ENCODE results near the gene CDK8. TPM values are rescaled to one million over a fixed set of nuclear protein-coding genes. Genes with fewer than 3 reads are reported as not detected.

Gene CDK8
- total and polyA plus RNA-seq, 2 donors (not counting 1 experiment from before 2014, with no cell fraction given) = 17.7 to 19.7 TPM

DNA sequence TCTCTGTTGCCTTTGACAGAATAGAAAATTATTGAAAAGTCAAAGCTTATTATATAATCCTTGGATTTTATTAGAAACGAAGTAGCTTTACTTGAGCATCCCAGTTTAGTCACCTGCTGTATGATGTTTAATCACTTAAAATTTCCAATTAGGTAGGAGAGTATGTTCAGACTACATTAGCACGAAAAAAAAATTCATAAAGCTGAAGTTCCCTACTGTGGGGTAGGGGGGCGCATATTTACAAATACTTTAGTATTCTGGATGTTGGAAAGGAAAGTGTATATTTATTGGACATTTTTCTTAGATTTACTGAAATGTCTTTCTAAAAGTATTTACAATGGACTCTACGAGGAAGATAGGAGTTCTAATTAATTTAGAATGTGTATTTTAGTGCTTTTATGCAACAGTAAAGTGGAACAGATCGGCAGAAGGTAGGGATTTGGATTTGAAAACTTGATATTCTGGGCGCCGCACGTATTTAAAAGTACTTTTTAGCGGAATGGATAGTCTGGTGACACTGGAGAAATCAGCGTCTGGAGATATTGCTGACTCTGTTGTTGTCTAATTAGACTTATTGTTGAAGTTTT lies 1.9 kb downstream of the CDK8 start:
- DNase-seq (ENCODE audit: low read depth in 2 of 2) = peak; percentile 9 to 12
- H3K27me3 ChIP-seq (ENCODE audit: control insufficient read depth, insufficient read depth, low read length) = peaks cover 3% of the 10 kb centered on the region
- H3K4me3 ChIP-seq (replicated peaks in 1 of 4; ENCODE audit: control extremely low read depth in 1 of 4, insufficient read depth in 1 of 4, low read depth in 3 of 4, low read length in 4 of 4) = peak overlapping the region; percentile 76 to 90 (median 84)
- no peak overlapping the region for H2AFZ ChIP-seq (ENCODE audit: low read length)
- H4K20me1 ChIP-seq (ENCODE audit: control insufficient read depth, extremely low read depth, insufficient read depth, low read length) = no peaks in the 10 kb centered on the region
- no peak overlapping the region for H3K9ac ChIP-seq (ENCODE audit: insufficient read depth, low read length)
- H3K36me3 ChIP-seq (ENCODE audit: control insufficient read depth, insufficient read depth, low read length) = no peaks in the 10 kb centered on the region
- peaks cover 40% of the 10 kb centered on the region for H3K79me2 ChIP-seq (ENCODE audit: control insufficient read depth, insufficient read depth, low read length)
- H3K27ac ChIP-seq (ENCODE audit: insufficient read depth, low read length) = no peak overlapping the region
- TF ChIP-seq, protein P1, sequence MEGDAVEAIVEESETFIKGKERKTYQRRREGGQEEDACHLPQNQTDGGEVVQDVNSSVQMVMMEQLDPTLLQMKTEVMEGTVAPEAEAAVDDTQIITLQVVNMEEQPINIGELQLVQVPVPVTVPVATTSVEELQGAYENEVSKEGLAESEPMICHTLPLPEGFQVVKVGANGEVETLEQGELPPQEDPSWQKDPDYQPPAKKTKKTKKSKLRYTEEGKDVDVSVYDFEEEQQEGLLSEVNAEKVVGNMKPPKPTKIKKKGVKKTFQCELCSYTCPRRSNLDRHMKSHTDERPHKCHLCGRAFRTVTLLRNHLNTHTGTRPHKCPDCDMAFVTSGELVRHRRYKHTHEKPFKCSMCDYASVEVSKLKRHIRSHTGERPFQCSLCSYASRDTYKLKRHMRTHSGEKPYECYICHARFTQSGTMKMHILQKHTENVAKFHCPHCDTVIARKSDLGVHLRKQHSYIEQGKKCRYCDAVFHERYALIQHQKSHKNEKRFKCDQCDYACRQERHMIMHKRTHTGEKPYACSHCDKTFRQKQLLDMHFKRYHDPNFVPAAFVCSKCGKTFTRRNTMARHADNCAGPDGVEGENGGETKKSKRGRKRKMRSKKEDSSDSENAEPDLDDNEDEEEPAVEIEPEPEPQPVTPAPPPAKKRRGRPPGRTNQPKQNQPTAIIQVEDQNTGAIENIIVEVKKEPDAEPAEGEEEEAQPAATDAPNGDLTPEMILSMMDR (conservative IDR thresholded peaks at IDR 0.05 in 1 of 2, IDR thresholded peaks at IDR 0.05 in 1 of 2; ENCODE audit: low read depth in 1 of 2, low read length in 2 of 2) = peak; percentile 16 to 38
- no peak for TF ChIP-seq EZH2 (IDR thresholded peaks at IDR 0.05; ENCODE audit: low read length, missing control alignments)
- no peaks in the 10 kb centered on the region for H3K9me3 ChIP-seq (ENCODE audit: control insufficient read depth, insufficient read depth, low read depth, low read length)
- peak overlapping the region; percentile 98 for H3K4me2 ChIP-seq (ENCODE audit: extremely low read depth, insufficient read depth, low read length)
- H3K4me1 ChIP-seq (ENCODE audit: control insufficient read depth, extremely low read depth, insufficient read depth, low read length) = peaks cover 2% of the 10 kb centered on the region

DNA sequence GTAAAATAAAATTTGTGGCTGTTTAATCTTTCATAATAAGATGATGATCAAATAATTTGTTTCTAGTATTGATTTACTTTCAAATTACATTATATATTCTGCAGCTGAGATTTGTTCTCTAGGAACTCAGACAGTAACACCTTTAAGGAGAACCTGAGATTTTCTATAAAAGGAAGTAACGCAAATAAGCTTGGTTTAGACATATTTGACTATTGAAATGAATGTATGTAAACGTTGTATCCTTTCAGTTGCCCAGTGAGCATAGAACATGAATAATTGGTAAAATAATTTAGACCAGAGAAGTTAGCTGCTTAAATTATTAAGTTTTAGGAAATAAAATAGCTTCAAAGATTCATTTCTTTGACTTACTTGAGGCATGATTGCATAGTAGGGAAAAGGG lies 3.1 kb downstream of the CDK8 start:
- Histone ChIP-seq H3K4me2 (ENCODE audit: extremely low read depth, insufficient read depth, low read length) (no peak overlapping the region), H3K79me2 (ENCODE audit: control insufficient read depth, insufficient read depth, low read length) (peaks cover 50% of the 10 kb centered on the region), H3K9ac (ENCODE audit: insufficient read depth, low read length) (no peak overlapping the region), H3K27ac (ENCODE audit: insufficient read depth, low read length) (no peak overlapping the region), H3K9me3 (ENCODE audit: control insufficient read depth, insufficient read depth, low read depth, low read length) (no peaks in the 10 kb centered on the region), H3K36me3 (ENCODE audit: control insufficient read depth, insufficient read depth, low read length) (no peaks in the 10 kb centered on the region), H3K4me1 (ENCODE audit: control insufficient read depth, extremely low read depth, insufficient read depth, low read length) (peaks cover 2% of the 10 kb centered on the region), H2AFZ (ENCODE audit: low read length) (no peak overlapping the region), H3K27me3 (ENCODE audit: control insufficient read depth, insufficient read depth, low read length) (no peaks in the 10 kb centered on the region), H3K4me3 (replicated peaks in 1 of 4; ENCODE audit: control extremely low read depth in 1 of 4, insufficient read depth in 1 of 4, low read depth in 3 of 4, low read length in 4 of 4) (no peak overlapping the region), H4K20me1 (ENCODE audit: control insufficient read depth, extremely low read depth, insufficient read depth, low read length) (no peaks in the 10 kb centered on the region)
- TF ChIP-seq EZH2 (IDR thresholded peaks at IDR 0.05; ENCODE audit: low read length, missing control alignments) = no peak
- TF ChIP-seq, protein P1 (conservative IDR thresholded peaks at IDR 0.05 in 1 of 2, IDR thresholded peaks at IDR 0.05 in 1 of 2; ENCODE audit: low read depth in 1 of 2, low read length in 2 of 2) = no peak
- no peak for DNase-seq (ENCODE audit: low read depth in 2 of 2)

DNA sequence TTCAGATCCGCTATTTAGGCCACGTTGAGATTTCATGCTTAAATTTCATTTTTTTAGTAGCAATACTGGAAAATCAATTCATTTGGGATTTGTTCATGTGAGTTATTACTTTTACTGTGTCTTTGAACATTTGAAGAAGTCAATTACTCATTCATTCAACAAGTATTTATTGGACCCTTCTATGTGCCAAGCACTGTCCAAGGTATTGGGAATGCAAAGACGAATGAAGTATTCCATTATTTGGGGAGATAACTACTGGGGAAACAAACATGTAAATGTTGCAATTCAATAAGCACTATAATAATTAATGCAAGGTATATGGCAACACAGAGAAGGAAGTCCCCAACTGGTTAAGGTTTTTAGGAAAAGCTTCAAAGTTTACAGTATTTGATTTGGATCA lies 5.7 kb downstream of the CDK8 start:
- Histone ChIP-seq H4K20me1 (ENCODE audit: control insufficient read depth, extremely low read depth, insufficient read depth, low read length) (no peaks in the 10 kb centered on the region), H3K4me2 (ENCODE audit: extremely low read depth, insufficient read depth, low read length) (no peak overlapping the region), H3K27me3 (ENCODE audit: control insufficient read depth, insufficient read depth, low read length) (no peaks in the 10 kb centered on the region), H3K9me3 (ENCODE audit: control insufficient read depth, insufficient read depth, low read depth, low read length) (no peaks in the 10 kb centered on the region), H3K36me3 (ENCODE audit: control insufficient read depth, insufficient read depth, low read length) (no peaks in the 10 kb centered on the region), H3K9ac (ENCODE audit: insufficient read depth, low read length) (no peak overlapping the region), H3K27ac (ENCODE audit: insufficient read depth, low read length) (no peak overlapping the region), H2AFZ (ENCODE audit: low read length) (no peak overlapping the region), H3K4me3 (replicated peaks in 1 of 4; ENCODE audit: control extremely low read depth in 1 of 4, insufficient read depth in 1 of 4, low read depth in 3 of 4, low read length in 4 of 4) (no peak overlapping the region), H3K4me1 (ENCODE audit: control insufficient read depth, extremely low read depth, insufficient read depth, low read length) (peaks cover 2% of the 10 kb centered on the region), H3K79me2 (ENCODE audit: control insufficient read depth, insufficient read depth, low read length) (peaks cover 59% of the 10 kb centered on the region)
- TF ChIP-seq, protein P1 (conservative IDR thresholded peaks at IDR 0.05 in 1 of 2, IDR thresholded peaks at IDR 0.05 in 1 of 2; ENCODE audit: low read depth in 1 of 2, low read length in 2 of 2) = no peak
- TF ChIP-seq EZH2 (IDR thresholded peaks at IDR 0.05; ENCODE audit: low read length, missing control alignments) = no peak
- DNase-seq (ENCODE audit: low read depth in 2 of 2) = no peak
